ENCODE measurements around the gene PLXNA3.
A peak's percentile ranks its signal among the peaks of the same experiment; 100 is the strongest.

Gene PLXNA3

GRCh38 chrX:154515090-154515965 is 57.2 kb downstream of the PLXNA3 start:
- TF ChIP-seq CTCF (IDR thresholded peaks at IDR 0.05; ENCODE audit: low read depth, low read length) = no peak
- peak overlapping the region; percentile 58 for H3K4me3 ChIP-seq (ENCODE audit: low read depth, low read length)

- no peak for TF ChIP-seq CTCF (IDR thresholded peaks at IDR 0.05; ENCODE audit: low read depth, low read length)
- H3K4me3 ChIP-seq (ENCODE audit: low read depth, low read length) = peak within 1 kb of the TSS; percentile 58
These were observed 58.0 kb downstream of the PLXNA3 start, which contains the start of gene FAM3A for GRCh38 chrX:154515966-154516655. TSS of gene FAM3A (minus strand) at chrX:154516232. CDS start at chrX:154515772, 460 bp downstream.

GRCh38 chrX:154516656-154517100 is 58.6 kb downstream of the PLXNA3 start:
- TF ChIP-seq CTCF (IDR thresholded peaks at IDR 0.05; ENCODE audit: low read depth, low read length) = no peak
- H3K4me3 ChIP-seq (ENCODE audit: low read depth, low read length) = peak overlapping the region; percentile 40

GRCh38 chrX:154517101-154517781 is 59.2 kb downstream of the PLXNA3 start:
- peak overlapping the region; percentile 40 for H3K4me3 ChIP-seq (ENCODE audit: low read depth, low read length)
- TF ChIP-seq CTCF (IDR thresholded peaks at IDR 0.05; ENCODE audit: low read depth, low read length) = no peak

GRCh38 chrX:154519389-154519788 is 61.3 kb downstream of the PLXNA3 start:
- TF ChIP-seq CTCF (IDR thresholded peaks at IDR 0.05; ENCODE audit: low read depth, low read length) = no peak

GRCh38 chrX:154525606-154526490 is 67.8 kb downstream of the PLXNA3 start:
- no peak overlapping the region for H3K4me3 ChIP-seq (ENCODE audit: low read depth, low read length)
- no peak for TF ChIP-seq CTCF (IDR thresholded peaks at IDR 0.05; ENCODE audit: low read depth, low read length)

More at GRCh38 chrX:154519389-154519788, 61.3 kb downstream of the PLXNA3 start:
- H3K4me3 ChIP-seq (ENCODE audit: low read depth, low read length) = no peak overlapping the region
